ENCODE data around the gene CTNNA3. TPM values are rescaled to one million over a fixed set of nuclear protein-coding genes. Genes with fewer than 3 reads are reported as not detected.

The CTNNA3 gene
- total RNA-seq, 1 experiment from 2014 or later, result 0.32 TPM

- POLR2A ChIA-PET, result no interaction called here
- TF ChIP-seq FOSL1 (IDR thresholded peaks at IDR 0.05; ENCODE audit: low read depth) (no peak), EGR1 (IDR thresholded peaks at IDR 0.05; ENCODE audit: low read depth) (no peak), EZH2 (IDR thresholded peaks at IDR 0.05) (no peak), POLR2A (IDR thresholded peaks at IDR 0.05; ENCODE audit: borderline replicate concordance, extremely low read depth, insufficient read depth, insufficient read length) (no peak), MAX (IDR thresholded peaks at IDR 0.05) (no peak), YY1 (IDR thresholded peaks at IDR 0.05; ENCODE audit: extremely low read depth, insufficient replicate concordance, low read depth, low read length) (no peak), TCF7L2 (IDR thresholded peaks at IDR 0.05; ENCODE audit: borderline replicate concordance, extremely low read depth, insufficient read depth, insufficient read length) (no peak), REST (IDR thresholded peaks at IDR 0.05; ENCODE audit: low read depth) (no peak), CTCF (IDR thresholded peaks at IDR 0.05 in 2 of 3, conservative IDR thresholded peaks at IDR 0.05 in 1 of 3; ENCODE audit: borderline replicate concordance in 1 of 3, insufficient read depth in 1 of 3, low read depth in 2 of 3, low read length in 2 of 3) (no peak), SP1 (IDR thresholded peaks at IDR 0.05; ENCODE audit: low read depth) (no peak), ZNF274 (IDR thresholded peaks at IDR 0.05; ENCODE audit: low read depth, low read length) (no peak), CBX3 (IDR thresholded peaks at IDR 0.05; ENCODE audit: low read depth) (no peak), EZH2phosphoT487 (IDR thresholded peaks at IDR 0.05; ENCODE audit: borderline replicate concordance) (no peak), ATF3 (IDR thresholded peaks at IDR 0.05) (no peak), SRF (IDR thresholded peaks at IDR 0.05; ENCODE audit: low read depth) (no peak), SIN3A (IDR thresholded peaks at IDR 0.05; ENCODE audit: low read depth) (no peak), ELF1 (IDR thresholded peaks at IDR 0.05; ENCODE audit: borderline replicate concordance, low read depth) (no peak), CEBPB (IDR thresholded peaks at IDR 0.05; ENCODE audit: low read depth) (no peak), RAD21 (IDR thresholded peaks at IDR 0.05; ENCODE audit: low read depth) (no peak), JUND (IDR thresholded peaks at IDR 0.05) (no peak)
- H3K36me3 ChIP-seq (ENCODE audit: control insufficient read depth in 1 of 2, insufficient read depth in 2 of 2, low read length in 2 of 2), result no peaks in the 10 kb centered on the region
- H3K4me1 ChIP-seq (ENCODE audit: control insufficient read depth in 1 of 2, insufficient read depth in 2 of 2, low read length in 2 of 2), result no peaks in the 10 kb centered on the region
- BruUV-seq (replicated peaks), result no TSS peak
- intact Hi-C loops (cut with micrococcal nuclease), result no loop called here
- no peak overlapping the region for H3K4me3 ChIP-seq (replicated peaks in 1 of 2; ENCODE audit: low read depth in 1 of 2, low read length in 2 of 2)
- no peak overlapping the region for H3K9ac ChIP-seq (ENCODE audit: low read length)
- no peak overlapping the region for H3K4me2 ChIP-seq (ENCODE audit: low read length)
- H3K9me3 ChIP-seq (ENCODE audit: control insufficient read depth in 1 of 2, insufficient read depth in 1 of 2, low read depth in 1 of 2, low read length in 2 of 2), result no peaks in the 10 kb centered on the region
- H4K20me1 ChIP-seq (ENCODE audit: insufficient read depth), result no peaks in the 10 kb centered on the region
- ATAC-seq (no peak), DNase-seq (ENCODE audit: low read depth, low spot score) (no peak)
- RAD21 ChIA-PET (ENCODE audit: low non-redundant PET in 1 of 2, low total read pairs in 2 of 2, uncharacterized antibody in 2 of 2, unreplicated experiment in 2 of 2), result no interaction called here
- CTCF ChIA-PET, result no interaction called here
- no peaks in the 10 kb centered on the region for H3K9me2 ChIP-seq (ENCODE audit: insufficient read depth)
- H3K79me2 ChIP-seq (ENCODE audit: insufficient read depth, low read length), result no peaks in the 10 kb centered on the region
- H2AFZ ChIP-seq (ENCODE audit: low read depth, low read length, poor library complexity, severe bottlenecking), result no peak overlapping the region
- no peak overlapping the region for H3K27ac ChIP-seq (ENCODE audit: low read depth, low read length)
- no peaks in the 10 kb centered on the region for H3K27me3 ChIP-seq (ENCODE audit: insufficient read depth, low read length)
Observed at GRCh38 chr10:67004690-67005089, 691.3 kb downstream of the CTNNA3 start.
